ENCODE measurements around the gene SAMD13.

Gene SAMD13

DNA sequence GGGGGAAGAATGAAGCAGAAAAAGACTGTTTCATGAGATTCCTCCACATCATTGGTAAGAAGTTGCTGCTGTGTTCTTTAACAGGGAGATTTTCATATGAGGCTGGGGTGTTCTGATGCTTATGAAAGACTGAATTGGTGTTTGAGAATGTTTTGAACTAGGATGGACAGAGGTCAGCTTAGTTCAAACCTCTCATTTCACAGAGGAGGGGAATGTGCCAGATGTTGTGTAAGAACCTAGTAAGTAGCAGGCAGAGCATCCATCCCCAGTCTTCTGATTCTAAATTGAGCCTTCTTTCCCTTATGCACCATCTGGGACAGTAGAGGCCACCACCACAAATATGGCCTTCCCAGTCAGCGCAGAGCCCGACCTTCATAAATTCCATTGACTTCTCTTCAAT lies 43.7 kb downstream of the SAMD13 start:
- DNase-seq (ENCODE audit: low read depth) = peak; percentile 57

DNA sequence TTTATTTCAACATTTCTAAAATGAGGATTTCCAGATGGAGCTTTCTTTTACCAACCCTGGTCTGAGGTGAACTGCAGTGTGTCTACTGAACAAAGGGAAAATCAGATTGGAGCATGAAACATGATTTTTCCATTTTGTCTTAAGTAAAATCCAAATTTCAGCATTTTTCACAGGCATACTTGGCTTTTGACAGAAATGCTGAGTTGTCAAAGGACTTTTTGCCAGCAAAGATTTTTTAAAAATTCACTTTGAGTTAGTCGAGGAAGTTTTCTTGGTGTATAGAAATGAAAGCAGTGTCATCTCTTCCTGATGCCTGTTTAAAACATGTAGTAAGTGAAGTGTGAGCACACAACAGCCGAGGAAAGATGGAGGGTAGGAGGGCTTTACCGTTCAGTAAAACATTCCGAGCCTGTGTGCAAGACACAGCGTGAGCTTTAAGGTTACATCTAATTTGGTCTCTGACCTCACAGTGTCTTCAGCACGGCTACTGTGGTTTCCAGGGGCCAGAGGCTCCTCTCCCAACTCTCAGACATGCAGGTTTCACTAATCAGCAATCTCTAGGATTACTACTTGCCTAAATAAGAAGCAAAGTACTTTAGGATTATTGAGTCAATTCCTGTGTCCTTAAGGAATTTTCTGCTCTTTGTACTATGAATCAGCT lies 45.9 kb downstream of the SAMD13 start:
- peak; percentile 40 for DNase-seq (ENCODE audit: low read depth)

DNA sequence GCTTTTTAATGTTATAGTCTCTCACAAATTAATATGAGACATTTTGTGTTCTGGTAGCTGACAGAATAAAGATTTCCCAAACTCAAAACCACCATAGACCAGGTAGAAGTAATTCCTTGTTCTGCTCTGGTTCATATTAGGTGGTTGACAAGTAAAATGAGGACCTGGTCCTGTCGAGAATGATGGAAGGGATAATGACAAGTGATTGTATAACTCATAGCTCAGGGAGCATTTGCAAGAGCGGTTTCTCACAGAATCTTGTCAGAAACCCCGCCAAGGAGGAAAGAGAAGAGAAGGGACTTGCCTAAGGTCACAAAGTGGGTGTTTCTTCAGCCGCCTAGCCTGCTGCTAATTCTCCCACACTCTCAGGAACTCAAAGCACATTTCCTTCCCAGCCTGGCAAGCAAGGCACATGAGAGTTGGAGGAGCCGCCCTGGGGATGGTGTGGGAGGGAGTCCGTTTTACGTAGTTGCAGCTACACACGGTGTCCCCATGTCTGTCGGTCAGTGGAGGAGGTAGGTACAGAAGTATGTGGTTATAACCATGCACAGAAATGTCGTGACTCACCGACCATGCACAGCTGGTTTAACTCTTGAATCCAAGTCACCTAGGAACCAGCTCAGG lies 46.5 kb downstream of the SAMD13 start:
- peak; percentile 40 for DNase-seq (ENCODE audit: low read depth)

DNA sequence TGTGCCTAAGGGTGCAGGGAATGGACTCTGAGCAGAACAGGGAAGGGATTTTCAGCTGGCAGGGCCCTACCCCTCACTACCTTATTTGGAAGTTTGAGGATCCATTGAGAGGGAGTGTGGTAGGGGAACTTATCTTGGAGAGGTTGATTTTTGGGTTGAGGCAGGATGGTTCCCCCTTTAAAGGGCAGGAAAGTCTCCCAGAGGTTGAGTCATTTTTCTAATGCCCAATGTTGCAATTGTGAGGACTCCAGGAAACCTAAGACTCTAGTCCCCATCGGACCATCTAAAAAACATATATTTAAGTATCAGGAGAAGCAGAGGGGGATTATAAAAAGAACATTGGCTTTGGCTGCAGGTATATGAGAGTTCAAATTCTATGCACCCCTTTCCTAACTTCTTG lies 47.3 kb downstream of the SAMD13 start:
- no peak for DNase-seq (ENCODE audit: low read depth)

DNA sequence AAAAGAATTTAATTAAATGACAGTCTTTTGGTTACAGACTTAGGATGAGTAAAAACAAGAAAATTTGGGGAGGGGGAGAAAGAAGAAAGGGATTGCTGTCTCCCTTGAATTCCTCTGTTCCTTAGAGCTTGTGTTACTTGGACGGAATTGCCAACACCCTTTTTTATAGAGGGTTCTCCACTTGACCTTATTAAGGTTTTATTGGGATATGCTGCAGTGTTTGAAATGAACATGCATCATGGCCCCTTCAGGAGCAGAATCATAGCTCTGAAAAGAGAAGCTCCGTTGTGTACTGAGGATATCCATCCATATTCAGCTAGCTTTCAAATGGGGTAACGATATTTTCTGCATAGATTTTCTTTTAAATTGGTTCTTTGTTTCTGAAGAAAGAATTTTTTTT lies 48.6 kb downstream of the SAMD13 start:
- DNase-seq (ENCODE audit: low read depth) = no peak

DNA sequence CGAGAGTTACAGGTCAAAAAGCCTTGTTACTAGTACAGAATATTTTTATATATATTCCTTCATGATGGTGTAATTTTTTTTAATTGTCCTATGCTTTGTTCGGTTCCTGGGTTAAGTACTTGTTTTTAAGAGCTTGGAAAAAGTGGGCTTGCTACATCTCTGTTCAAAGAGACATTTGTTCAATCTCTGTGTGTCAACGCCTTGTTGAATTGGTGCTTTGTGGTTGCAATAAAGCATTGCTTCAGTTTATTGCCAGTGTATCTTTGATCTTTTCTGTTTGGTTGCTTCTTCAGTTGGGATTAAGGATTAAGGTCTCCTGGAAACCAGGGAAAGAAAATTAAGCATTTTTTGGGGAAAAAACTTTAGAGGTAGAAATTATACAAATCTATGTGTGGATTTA lies 49.0 kb downstream of the SAMD13 start:
- no peak for DNase-seq (ENCODE audit: low read depth)

DNA sequence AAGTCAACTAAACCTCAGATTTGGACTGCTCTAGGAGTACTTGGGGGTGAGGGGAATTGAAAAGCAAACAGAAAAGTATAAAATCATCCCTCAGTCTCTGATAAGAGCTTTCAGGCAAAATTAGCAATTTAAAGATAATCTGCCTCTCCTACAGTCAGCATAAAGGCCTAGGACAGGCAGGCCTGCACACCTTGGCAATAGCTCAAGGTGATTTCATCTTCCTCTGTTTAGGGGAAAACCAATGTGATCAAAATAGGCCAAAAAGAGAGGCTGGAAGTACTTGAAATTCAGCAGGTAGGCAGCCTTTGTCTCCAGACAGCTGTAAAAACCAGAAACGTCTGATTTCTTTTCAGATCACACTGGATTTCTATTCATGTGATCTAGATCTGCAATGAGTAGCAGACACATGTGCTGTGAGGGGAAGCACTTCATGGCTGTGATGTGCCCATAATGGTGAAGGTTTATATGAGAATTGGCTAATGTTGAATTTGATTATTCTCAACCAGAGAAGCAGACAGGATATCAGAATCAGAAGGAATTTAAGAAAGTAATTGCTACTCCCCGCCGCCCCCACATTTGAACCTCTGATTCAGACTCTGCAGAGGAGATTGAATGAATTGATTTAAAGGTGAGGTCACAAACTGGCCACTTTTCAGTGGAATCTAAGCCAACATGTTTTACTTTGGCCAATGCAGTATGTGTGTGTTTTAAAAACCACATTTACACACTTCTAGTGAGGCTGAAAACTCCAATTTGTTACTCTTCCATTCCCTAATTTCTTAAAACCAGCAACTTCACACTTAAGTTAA lies 51.0 kb downstream of the SAMD13 start:
- no peak for DNase-seq (ENCODE audit: low read depth)

DNA sequence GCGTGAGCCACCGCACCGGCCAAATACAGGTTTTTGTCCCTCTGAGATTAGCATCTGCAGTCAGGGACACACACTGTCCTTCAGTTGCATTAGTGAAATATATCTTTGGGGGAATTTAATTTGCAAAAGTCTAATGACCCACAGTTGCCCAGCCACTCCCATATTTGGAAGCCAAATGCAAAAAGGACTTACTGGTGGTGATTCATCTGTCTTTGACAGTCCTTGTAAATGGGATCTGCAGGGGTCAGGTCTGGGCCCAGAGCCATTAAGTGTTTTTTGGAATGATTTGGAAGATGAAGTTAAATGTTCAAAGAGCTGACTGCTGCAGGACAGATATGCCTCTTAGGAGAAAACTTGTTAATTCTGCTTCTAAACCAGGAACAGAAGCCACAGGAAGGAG lies 52.2 kb downstream of the SAMD13 start:
- no peak for DNase-seq (ENCODE audit: low read depth)

DNA sequence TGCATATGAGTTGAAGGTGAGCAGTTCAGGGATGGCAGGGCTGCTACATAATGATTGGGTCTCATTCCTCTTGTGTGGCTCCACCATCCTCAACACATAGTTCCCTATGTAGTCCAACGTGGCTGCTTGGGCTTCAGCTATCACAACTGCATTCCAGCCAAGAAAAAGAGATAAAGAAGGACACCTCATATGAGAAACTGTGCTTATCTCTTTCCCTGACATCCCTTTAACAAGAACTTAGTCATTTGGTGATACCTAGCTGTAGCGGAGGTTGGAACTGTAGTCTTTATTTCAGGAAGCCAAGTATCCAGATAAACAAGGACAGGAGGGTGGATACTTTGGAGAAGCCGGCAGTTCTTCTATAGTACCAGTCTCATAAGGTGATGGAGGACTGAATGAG lies 54.0 kb downstream of the SAMD13 start:
- DNase-seq (ENCODE audit: low read depth) = no peak

DNA sequence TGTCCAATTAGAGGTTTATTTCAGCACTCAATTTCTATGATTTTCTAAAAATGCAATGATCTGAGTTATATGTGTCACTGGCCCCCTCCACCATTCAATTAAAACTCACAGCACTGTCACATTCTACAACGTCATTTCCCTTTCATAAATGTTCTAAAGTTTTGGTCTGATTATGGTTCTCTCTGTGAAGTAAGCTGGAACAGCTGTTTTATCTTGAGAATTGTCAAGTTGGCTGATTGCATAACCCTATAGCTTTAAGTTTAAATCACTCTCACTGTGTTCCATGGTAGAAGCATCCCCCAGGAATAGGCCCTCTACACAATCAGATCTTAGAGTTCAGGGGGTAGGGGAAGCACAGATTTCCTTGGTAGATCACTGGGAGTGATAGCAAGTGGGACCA lies 55.4 kb downstream of the SAMD13 start:
- DNase-seq (ENCODE audit: low read depth) = no peak

DNA sequence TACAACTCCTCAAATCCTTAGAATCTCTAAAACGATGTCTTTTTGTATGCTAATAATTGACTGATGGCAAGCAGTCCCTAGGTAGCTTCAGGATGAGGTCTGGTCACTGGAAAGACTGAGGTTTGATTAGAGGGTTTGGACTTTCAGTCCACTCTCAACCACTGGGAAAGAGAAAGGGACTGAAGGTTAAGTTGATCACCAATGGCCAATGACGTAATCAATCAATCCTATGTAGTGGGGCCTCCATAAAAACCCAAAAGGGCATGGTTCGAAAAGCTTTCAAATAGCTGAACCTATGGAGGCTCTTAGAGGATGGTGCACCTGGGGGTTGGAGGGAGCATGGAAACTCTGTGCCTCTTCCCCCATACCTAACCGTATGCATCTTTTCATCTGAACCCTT lies 57.2 kb downstream of the SAMD13 start:
- DNase-seq (ENCODE audit: low read depth) = no peak

DNA sequence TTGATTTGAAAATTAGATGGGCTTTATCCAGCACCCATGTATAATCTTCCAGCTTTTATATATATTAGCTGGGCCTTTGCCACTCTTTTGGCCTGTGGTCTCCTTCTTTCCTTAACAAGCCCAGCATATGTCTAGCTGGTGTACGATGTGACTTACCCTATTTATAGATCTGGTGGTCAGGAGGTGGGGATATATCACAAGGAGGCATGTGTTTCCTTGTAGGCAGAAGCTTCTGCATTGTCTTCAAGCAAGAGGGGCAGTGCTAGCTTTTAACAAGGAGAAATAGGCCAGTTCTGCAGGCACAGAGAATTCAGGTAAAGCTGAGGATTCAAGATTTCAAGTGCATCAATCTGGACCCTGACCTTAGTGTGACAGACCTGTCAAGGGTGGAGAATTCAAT lies 58.8 kb downstream of the SAMD13 start:
- DNase-seq (ENCODE audit: low read depth) = no peak

DNA sequence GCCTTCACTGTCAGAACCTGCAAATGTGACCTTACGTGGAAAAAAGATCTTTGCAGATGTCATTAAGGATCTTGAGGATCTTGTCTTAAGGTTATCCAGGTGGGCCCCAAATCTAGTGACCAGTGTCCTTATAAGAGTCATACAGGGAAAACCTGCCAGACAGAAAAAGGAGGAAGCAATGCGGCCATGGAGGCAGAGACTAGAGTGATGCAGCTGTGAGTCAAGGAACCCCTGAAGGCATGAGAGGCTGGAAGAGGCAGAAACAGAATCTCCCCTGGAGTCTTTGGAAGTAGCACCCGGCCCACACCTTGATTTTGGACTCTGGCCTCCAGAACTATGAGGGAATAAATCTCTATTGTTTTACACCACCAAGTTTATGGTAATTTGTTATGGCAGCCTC lies 60.3 kb downstream of the SAMD13 start:
- no peak for DNase-seq (ENCODE audit: low read depth)

DNA sequence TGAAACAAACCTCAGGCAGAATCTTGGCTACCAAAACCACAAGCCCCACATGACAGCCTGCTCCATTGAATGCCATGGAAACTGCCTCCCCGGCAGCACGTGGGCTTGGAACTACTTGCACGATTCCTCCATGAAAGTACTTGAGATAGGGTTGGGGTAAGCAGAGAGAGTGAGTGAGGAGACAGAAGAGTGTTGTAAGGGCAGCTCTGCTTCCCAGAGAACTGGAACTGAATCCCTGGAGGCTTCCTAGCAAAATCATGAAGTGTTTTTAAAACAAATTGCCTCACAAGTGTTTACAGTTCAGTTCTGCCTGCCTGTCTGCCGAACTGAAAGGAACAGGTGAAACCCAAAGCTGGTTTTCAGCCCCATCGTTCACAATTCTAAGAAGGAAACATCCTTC lies 61.5 kb downstream of the SAMD13 start:
- no peak for DNase-seq (ENCODE audit: low read depth)

DNA sequence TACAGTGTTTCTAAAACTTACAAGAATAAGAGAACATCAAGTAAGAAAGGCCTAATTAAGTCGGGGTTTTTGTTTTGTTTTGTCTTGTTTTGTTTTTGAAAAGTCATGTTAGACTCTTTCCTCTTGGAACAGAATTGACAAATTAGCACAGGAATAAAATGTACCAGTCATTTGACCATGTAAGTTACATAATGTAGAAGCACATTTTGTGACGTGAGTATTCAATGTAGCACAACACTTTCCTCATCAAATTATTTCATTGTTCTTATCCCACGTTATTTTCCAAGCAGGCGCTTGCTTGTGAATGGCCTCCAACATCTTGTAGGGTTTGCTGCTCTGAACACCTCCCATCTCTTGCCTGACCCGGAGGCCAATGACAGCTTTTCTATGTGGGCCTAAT lies 62.1 kb downstream of the SAMD13 start:
- DNase-seq (ENCODE audit: low read depth) = no peak

DNA sequence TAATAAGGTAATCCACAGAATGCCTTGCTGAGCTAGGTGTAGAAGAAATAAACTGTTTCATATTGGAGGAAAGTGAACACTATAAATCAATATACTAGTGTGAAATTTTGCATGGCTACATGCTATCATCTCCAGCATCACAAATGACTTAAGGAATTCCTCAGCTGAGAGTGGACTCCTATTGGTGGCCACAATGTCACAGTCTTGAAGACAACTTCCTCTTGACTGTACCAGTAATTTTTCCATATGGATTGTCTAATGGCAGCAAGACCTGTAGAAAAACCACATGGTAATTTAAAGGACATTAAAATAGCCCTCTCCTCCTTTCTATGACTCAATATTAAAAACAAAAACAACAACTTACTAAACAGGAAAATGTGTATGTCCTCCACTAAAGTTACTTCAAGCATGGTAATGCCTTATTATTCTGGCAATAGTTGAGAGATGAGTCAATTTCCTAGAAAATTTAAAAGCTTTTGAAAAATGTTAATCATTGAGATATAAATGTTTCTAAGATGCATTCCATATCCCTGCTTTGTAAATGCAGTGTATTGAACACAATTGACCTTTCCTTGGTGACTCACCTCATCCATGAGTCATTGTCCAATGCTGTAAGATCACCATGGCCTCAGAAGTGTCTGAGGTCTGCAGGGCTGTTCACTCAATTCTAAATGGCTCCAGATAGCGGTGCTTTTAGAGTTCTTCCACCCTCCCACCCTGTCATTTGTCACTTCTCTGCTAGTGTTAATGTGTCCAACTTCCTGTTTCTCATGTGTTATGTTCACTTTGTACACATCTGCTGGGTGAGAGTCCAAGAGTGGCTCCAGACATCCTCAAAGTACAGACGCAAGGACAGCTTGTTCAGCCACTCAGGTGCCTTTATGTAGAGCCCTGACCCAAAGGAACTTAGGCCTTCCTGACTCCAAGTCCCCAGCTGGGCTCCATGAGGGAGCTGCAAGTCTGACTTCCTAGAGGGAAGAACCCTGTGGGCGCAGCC lies 64.0 kb downstream of the SAMD13 start:
- DNase-seq (ENCODE audit: low read depth) = peak; percentile 97

DNA sequence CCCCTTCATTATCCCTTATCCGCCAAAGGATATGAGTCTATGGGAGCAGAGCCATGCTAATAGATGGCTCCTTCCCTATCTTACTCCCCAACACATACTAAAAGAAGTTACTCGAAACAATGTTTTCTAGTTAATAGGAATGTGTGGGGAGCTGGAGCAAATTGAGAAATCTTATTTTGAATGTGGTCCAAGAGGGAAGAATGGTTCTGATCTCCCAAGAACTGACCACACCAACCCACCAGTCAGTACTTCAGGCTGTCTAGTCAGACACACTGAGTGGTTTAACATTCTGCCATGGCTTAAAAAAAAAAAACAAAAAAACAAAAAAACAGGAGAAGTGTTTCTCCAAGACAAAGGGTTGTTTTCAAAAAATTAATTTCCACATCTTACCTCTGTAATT lies 65.3 kb downstream of the SAMD13 start:
- DNase-seq (ENCODE audit: low read depth) = peak; percentile 89

DNA sequence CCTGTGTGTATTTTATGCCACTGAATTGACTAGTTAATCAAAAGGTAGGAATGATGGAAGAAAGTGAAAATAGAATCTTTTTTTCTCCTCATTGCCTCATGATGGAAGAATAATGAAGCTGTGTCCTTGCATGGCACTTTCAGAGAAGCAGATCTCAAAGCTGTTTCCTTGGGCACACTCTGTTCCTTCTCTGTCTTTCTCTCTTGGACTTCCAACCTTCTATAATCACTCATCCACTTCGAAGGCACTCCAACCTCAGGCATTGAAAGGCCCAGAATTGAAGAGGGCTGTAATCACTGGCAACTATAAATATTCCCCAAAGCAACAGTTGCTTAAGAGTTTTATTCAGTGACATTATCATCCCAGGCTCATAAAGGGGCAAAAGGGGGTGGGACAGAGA lies 65.7 kb downstream of the SAMD13 start:
- no peak for DNase-seq (ENCODE audit: low read depth)

DNA sequence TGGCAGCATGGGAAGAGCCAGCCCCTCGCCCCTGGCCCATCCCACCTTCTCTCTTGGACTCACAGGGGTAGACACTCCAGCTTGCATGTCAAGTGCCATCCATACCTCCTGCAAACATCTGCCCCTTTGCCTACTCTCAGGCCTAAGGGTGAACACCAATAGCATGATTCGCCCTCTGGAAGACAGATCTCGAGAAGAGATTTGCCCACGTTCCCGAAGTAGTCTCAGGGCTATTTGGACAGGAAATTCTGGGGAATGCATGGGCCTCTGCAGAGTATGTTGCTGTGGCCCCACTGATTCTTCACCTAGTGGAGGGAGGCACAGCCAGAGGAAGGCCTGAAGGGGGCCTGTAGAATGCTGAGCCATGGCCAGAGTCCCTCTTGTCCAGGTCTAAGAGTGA lies 66.9 kb downstream of the SAMD13 start:
- DNase-seq (ENCODE audit: low read depth) = no peak

DNA sequence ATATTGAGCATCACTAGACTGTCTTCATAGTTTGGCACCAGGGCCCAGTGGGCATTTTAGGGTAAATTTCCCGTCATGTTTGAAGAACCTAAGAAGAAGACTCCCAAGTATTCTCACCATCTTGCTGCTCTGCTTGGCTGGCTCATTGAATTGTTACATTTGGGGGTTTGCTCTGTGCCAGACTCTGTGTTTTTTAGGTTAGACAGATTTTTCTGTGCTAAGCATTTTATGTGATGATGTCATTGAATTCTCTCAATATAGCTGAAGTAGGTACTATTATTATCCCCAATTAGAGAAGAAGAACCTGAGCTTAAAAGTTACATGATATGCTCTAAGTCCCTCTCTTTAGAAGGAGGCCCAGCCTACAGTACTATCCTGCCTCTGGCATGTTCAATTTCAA lies 68.8 kb downstream of the SAMD13 start:
- DNase-seq (ENCODE audit: low read depth) = no peak

DNA sequence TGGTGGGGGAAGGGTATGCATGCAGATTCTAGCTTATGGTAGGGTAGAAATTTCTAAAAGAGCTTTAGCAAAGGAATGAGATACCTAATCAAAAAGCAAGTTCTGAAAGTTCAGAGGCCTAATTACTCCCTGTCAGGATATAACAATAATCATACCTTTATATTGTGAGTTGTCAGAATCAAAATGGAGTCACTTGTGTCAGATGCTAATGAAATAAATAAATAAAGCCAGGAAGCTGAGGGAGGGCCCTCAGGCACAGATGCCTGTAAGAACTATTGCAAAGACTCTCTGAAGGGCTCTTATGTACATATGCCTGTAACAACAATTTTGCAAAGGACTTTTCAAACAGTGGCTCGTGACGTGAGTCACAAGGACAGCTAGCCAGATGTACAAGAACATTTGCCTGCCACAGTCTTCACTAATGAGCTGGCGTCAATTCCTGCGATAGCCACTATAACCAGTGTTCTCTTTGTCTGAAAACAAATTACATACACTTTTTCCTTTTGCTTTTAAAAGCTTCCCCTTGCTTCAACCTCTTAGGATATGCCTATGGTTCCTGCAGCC lies 69.4 kb downstream of the SAMD13 start:
- DNase-seq (ENCODE audit: low read depth) = peak; percentile 83
